ENCODE measurements around the gene MSANTD7. TPM values are rescaled to one million over a fixed set of nuclear protein-coding genes. Genes with fewer than 3 reads are reported as not detected.
A peak's percentile ranks its signal among the peaks of the same experiment; 100 is the strongest.

The MSANTD7 gene
- total and polyA plus RNA-seq, 10 of the 15 experiments (the other 5 are each of a cell fraction or from before 2014, with no cell fraction given), result 3.5 to 22.8 (median 18.5) TPM

- TF ChIP-seq YY1 (IDR thresholded peaks at IDR 0.05; ENCODE audit: low read depth, low read length), result peak; percentile 97
- TF ChIP-seq ZBTB4 (CRISPR knock-in tag; IDR thresholded peaks at IDR 0.05), result no peak
- TF ChIP-seq SMAD1 (IDR thresholded peaks at IDR 0.05; ENCODE audit: low read depth, partially characterized antibody), result no peak
- no peak for TF ChIP-seq STAT3 (IDR thresholded peaks at IDR 0.05; ENCODE audit: low read depth, low read length)
- no peak for TF ChIP-seq HDAC6 (IDR thresholded peaks at IDR 0.05; ENCODE audit: unreplicated experiment)
- TF ChIP-seq SMAD5 (IDR thresholded peaks at IDR 0.05; ENCODE audit: low read depth), result no peak
- TF ChIP-seq RBBP5 (conservative IDR thresholded peaks at IDR 0.05), result no peak
- TF ChIP-seq IKZF2 (IDR thresholded peaks at IDR 0.05), result peak; percentile 54 to 70; a peak in 3 of 4 replicates
- 0 out of 2 replicates have a peak, but pooled peaks have one; percentile 55 for TF ChIP-seq PML (IDR thresholded peaks at IDR 0.05; ENCODE audit: low read length)
- no peak for TF ChIP-seq NFXL1 (IDR thresholded peaks at IDR 0.05; ENCODE audit: borderline replicate concordance)
- TF ChIP-seq RFX5 (IDR thresholded peaks at IDR 0.05; ENCODE audit: low read depth, low read length), result no peak
- TF ChIP-seq SPI1 (IDR thresholded peaks at IDR 0.05; ENCODE audit: borderline replicate concordance, insufficient read depth, low read depth, low read length), result 0 out of 2 replicates have a peak, but pooled peaks have one; percentile 1
- TF ChIP-seq ATF3 (IDR thresholded peaks at IDR 0.05; ENCODE audit: borderline replicate concordance, extremely low read depth, low read depth, low read length), result no peak
- peak; percentile 72; the same call in 1 of the 2 replicates for TF ChIP-seq LARP7 (IDR thresholded peaks at IDR 0.05)
- no peak for TF ChIP-seq NFIC (IDR thresholded peaks at IDR 0.05; ENCODE audit: low read depth, low read length)
- no peak for TF ChIP-seq FOXK2 (IDR thresholded peaks at IDR 0.05)
- TF ChIP-seq IRF4 (IDR thresholded peaks at IDR 0.05; ENCODE audit: low read depth, low read length), result no peak
- TF ChIP-seq SMC3 (IDR thresholded peaks at IDR 0.05; ENCODE audit: borderline replicate concordance, low read length), result no peak
- peak; percentile 95 for TF ChIP-seq IKZF1 (conservative IDR thresholded peaks at IDR 0.05)
- peak; percentile 89; the same call in 1 of the 2 replicates for TF ChIP-seq ASH2L (IDR thresholded peaks at IDR 0.05; ENCODE audit: borderline replicate concordance, low read depth)
- peak; percentile 85 for TF ChIP-seq GATAD2B (conservative IDR thresholded peaks at IDR 0.05; ENCODE audit: low read depth)
- TF ChIP-seq RAD21 (IDR thresholded peaks at IDR 0.05; ENCODE audit: insufficient read depth, low read depth, low read length), result no peak
- TF ChIP-seq POLR2AphosphoS5 (IDR thresholded peaks at IDR 0.05; ENCODE audit: low read length), result peak; percentile 78
- no peak for TF ChIP-seq WRNIP1 (IDR thresholded peaks at IDR 0.05; ENCODE audit: borderline replicate concordance, low read depth, low read length)
- no peak for TF ChIP-seq RELA (IDR thresholded peaks at IDR 0.05; ENCODE audit: borderline replicate concordance, partially characterized antibody)
- TF ChIP-seq USF2 (IDR thresholded peaks at IDR 0.05; ENCODE audit: borderline replicate concordance, low read depth, low read length), result no peak
- peak; percentile 54 for TF ChIP-seq PKNOX1 (IDR thresholded peaks at IDR 0.05)
Measured at GRCh38 chr10:14878266-14879123, 40.4 kb downstream of the MSANTD7 start, which contains the start of gene SUV39H2 (continued).

Measured in GM12878 (cell line).